ENCODE data around the gene CDC14C.

The CDC14C gene

DNA sequence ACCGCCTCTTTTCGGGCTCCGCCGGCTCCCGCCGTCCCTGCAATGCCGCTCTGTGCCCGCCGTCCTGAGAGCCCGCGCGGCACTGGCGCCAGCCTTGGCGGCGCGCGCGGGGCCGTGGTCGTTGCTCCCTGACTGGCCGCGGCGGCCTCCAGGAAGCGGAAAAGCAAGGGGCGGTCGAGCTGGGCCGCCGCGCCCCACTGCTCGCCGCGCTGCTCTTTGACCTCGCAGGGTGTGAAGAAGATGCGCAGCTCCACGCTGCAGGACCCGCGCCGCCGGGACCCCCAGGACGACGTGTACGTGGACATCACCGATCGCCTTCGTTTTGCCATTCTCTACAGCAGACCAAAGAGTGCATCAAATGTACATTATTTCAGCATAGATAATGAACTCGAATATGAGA, at the start of gene CDC14C:
Gene CDC14C, plus strand, starts transcription at position 115 of the 400 bp plus-strand sequence. Its CDS starts 126 bp downstream, at position 241.
- no peak for DNase-seq (ENCODE audit: low read depth)
- no peak within 1 kb of the TSS for H3K4me3 ChIP-seq (ENCODE audit: control insufficient read depth, low read depth, low read length)
- no peak for TF ChIP-seq CTCF (IDR thresholded peaks at IDR 0.05; ENCODE audit: control insufficient read depth, insufficient read depth, low read depth, low read length, missing control alignments)

GRCh38 chr7:48875045-48875916, 49.1 kb upstream of the CDC14C start:
- H3K4me3 ChIP-seq (ENCODE audit: control insufficient read depth, low read depth, low read length), result no peak overlapping the region
- peak; percentile 27 for TF ChIP-seq CTCF (IDR thresholded peaks at IDR 0.05; ENCODE audit: control insufficient read depth, insufficient read depth, low read depth, low read length, missing control alignments)
- no peak for DNase-seq (ENCODE audit: low read depth)

DNA sequence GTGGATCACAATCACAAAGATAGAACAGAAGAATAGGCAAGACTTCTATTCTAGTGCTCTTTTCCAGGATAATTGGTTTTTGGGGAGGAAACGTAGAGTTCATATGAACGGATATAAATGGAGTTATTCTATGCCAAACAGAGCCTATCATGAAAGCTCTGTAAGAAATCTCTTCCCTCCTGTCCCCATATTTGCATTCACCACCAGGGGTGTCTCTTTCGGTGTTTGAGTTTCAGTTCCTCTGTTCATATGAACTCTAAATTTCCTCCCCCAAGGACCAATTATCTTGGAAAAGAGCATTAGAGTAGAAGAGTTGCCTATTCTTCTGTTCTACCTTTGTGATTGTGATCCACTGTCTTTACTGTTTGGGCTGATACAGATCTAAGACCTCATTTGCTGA, 48.3 kb upstream of the CDC14C start:
- no peak for DNase-seq (ENCODE audit: low read depth)
- TF ChIP-seq CTCF (IDR thresholded peaks at IDR 0.05; ENCODE audit: control insufficient read depth, insufficient read depth, low read depth, low read length, missing control alignments), result no peak
- no peak overlapping the region for H3K4me3 ChIP-seq (ENCODE audit: control insufficient read depth, low read depth, low read length)

GRCh38 chr7:48880851-48881250, 43.5 kb upstream of the CDC14C start:
- no peak overlapping the region for H3K4me3 ChIP-seq (ENCODE audit: control insufficient read depth, low read depth, low read length)
- DNase-seq (ENCODE audit: low read depth), result no peak
- no peak for TF ChIP-seq CTCF (IDR thresholded peaks at IDR 0.05; ENCODE audit: control insufficient read depth, insufficient read depth, low read depth, low read length, missing control alignments)

DNA sequence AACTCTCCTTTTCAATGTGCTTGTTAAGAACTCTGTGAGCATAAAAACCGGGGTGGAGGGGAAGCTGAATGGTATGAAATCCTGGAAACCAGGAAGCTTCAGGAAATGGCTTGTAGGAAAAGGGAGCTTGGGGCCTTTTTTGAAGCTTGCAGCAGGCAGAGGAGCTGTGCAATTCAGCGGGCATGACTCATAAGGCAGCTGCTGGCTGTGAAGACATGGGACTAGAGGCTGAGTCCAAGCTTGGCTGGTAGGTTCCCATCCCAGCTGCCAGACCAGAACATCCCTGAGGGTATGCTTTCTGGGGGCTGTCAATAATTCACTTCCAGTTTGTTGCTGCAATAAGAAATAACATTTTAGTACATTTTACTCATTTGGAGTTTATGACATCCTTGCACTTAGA, 36.8 kb upstream of the CDC14C start:
- TF ChIP-seq CTCF (IDR thresholded peaks at IDR 0.05; ENCODE audit: control insufficient read depth, insufficient read depth, low read depth, low read length, missing control alignments), result no peak
- DNase-seq (ENCODE audit: low read depth), result no peak
- no peak overlapping the region for H3K4me3 ChIP-seq (ENCODE audit: control insufficient read depth, low read depth, low read length)

DNA sequence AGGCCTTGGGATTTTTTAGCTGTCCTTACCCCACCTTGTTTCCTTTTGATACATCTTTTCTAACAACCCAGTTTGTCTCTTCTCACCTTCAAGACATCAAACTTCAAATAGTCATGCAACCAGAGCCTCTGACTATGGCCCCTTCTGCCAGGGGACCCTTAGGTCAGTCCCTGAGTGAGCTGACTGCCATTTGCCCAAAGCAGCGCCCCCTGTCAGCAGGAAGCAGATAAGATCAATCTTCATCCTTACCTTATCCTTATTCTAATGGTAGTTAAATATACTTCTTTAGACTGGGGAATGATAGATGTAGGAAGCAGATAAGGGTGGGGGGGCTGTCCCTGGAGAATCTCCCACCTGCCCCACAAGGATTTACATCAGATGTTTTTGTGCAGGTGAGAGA, 29.8 kb upstream of the CDC14C start:
- H3K4me3 ChIP-seq (ENCODE audit: control insufficient read depth, low read depth, low read length), result no peak overlapping the region
- no peak for TF ChIP-seq CTCF (IDR thresholded peaks at IDR 0.05; ENCODE audit: control insufficient read depth, insufficient read depth, low read depth, low read length, missing control alignments)
- DNase-seq (ENCODE audit: low read depth), result no peak

All from AG09309 (cell line).